Activated T-cell treated with anti-CD3 and anti-CD28 coated beads, Interleukin-2, amount 50 U/mL, for 48 hours (primary cell): Measurements from ENCODE around the gene SEC63.
A peak's percentile ranks its signal among the peaks of the same experiment; 100 is the strongest.

Experiments used
- DNase-seq, 2 experiments: peaks; one replicate each; pipeline ENCODE4 v3.0.0-alpha.2; 2020

Gene SEC63

DNA sequence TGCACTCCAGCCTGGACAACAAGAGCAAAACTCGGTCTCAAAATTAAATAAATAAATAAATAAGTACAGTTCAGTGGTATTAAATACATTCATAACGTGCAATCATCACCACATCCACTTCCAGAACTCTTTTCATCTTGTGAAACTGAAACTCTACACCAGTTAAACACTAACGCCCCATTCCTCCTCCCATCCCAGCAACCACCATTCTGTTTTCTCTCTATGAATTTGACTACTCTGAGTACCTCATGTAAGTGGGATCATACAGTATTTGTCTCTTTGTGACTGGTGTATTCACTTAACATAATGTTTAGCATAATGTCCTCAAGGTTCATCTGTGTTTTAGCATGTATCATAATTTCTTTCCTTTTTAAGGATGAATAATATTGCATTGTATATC is 104.8 kb downstream of the SEC63 start:
- DNase-seq: no peak

DNA sequence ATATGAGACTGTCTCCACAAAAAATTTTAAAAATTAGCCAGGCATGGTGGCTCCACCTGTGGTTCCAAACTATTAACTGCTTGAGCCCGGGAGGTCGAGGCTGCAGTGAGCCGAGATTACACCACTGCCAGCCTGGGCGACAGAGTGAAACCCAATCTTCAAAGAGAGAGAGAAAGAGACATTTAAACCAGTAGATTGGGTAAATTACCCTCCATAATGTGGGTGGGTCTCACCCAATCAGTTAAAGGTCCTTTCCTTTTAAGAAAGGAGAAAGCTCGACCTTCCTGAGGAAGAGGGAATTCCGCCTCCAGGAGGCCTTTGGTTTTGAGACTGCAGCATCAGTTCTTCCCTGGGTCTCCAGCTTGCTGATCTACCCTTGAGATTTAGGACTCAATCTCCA is 108.7 kb downstream of the SEC63 start:
- no peak for DNase-seq

GRCh38 chr6:107847844-107848802 is 109.9 kb downstream of the SEC63 start:
- peak; percentile 91 to 92 for DNase-seq

DNA sequence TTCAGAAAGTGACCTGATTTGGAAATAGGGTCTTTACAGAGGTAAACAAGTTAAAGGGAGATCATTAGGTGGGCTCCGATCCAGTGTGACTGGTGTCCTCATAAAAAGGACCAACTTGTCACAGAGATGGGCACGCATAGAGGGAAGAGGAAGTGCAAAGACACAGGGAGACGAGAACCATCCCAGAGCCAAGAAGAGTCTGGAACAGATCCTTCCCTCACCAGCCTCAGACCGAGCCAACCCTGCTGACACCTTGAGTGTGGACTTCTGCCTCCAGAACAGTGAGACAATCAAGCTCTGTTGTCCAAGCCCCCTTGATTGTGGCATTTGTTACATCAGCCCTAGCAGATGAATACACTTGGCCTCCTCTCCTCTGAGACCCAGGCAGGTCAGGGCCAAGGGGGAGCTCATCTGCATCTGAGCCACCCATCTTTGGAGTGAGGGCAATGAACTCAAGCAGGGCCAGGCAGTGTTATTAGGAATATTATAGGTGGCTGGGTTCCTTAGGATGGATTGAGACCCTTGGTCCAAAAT is 111.7 kb downstream of the SEC63 start:
- DNase-seq: no peak

GRCh38 chr6:107845777-107846176 is 112.2 kb downstream of the SEC63 start:
- DNase-seq: no peak

DNA sequence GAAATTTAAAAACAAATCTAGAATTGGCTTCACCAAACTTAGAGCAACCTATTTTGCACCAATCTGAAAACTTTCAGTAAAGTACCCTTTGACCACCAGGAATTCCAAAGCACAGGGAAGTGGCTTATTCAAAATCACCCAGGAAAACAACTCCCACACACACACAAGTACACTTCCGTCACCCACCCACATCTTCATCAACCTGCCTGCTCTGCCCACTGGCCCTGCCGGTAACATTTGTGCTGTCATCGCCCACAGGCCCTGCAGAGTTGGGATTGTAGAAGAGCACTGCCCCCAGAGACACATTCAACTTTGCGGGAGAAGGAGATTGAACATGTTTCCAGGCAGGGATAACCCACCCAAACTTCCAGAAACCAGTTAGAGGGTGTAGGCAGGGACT is 114.6 kb downstream of the SEC63 start:
- DNase-seq: no peak

DNA sequence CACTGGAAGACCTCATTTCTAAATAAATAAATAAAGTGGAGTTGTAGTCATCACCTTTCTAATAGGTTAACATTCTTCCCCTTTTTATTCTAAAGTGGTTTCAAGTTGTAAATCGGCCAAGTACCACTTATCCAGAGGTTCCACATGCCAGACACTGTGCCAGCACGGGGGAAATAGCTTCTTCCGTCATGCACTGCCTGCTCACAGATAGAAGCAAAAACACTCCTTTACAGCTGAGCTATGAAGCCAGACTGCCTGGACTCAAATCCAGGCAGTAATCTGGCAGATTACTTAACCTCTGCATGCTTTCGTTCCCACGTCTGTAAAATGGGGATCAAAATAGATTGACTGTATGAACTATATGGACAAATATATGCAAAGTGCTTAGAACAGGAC is 116.7 kb downstream of the SEC63 start:
- no peak for DNase-seq

DNA sequence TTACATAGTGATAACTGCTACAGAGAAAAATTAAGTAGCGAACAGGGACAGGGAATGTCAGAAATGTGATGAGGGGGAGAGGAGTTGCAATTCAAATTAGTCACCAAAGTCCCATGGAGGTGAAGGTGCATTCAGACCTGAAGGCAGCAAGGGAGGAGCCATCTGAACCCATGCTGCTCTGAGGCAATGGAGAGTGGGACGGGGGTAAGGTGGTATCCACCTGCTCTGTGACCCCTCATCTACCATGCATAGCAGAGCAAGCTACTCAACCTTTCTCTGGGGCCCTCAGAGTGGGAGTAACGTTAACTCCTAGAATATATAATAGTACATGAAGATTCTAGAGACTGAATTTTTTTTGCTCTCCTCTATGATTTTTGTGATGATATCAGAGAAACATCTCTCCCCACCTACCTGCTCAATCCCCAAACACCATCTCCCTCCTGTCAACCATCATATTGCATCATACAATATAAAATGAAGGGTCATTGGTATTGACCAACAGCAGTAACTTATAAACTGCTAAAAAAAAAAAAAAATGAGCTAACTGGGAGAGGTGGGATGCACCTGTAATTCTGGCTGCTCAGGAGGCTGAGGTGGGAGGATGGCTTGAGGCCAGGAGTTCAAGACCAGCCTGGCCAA is 117.3 kb downstream of the SEC63 start:
- DNase-seq: no peak

- no peak for DNase-seq
Measured at GRCh38 chr6:107833136-107833535, 124.9 kb downstream of the SEC63 start.

GRCh38 chr6:107832151-107833056 is 125.6 kb downstream of the SEC63 start:
- no peak for DNase-seq

GRCh38 chr6:107830060-107830459 is 127.9 kb downstream of the SEC63 start:
- no peak for DNase-seq

DNA sequence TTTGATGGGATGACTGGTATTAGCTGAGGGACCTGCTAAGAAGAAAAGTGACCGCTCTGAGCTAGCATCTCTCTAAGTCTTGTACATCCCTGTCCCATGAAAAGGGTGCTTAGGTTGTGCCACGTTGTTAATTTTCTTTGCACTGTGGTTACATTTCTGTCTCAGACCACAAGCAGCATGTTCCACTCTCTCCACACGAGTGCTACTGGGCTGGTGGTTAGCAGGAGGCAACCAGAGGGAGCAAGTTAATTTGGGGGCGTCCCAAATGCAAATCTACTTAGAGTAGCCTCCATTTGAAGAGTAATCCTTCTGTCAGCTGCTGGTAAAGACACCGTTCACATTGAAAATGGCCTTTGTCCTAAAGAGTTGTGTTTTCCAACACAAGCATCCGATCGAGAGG is 130.5 kb downstream of the SEC63 start:
- no peak for DNase-seq

GRCh38 chr6:107823047-107823557 is 134.9 kb downstream of the SEC63 start:
- DNase-seq: peak; percentile 63 to 67

DNA sequence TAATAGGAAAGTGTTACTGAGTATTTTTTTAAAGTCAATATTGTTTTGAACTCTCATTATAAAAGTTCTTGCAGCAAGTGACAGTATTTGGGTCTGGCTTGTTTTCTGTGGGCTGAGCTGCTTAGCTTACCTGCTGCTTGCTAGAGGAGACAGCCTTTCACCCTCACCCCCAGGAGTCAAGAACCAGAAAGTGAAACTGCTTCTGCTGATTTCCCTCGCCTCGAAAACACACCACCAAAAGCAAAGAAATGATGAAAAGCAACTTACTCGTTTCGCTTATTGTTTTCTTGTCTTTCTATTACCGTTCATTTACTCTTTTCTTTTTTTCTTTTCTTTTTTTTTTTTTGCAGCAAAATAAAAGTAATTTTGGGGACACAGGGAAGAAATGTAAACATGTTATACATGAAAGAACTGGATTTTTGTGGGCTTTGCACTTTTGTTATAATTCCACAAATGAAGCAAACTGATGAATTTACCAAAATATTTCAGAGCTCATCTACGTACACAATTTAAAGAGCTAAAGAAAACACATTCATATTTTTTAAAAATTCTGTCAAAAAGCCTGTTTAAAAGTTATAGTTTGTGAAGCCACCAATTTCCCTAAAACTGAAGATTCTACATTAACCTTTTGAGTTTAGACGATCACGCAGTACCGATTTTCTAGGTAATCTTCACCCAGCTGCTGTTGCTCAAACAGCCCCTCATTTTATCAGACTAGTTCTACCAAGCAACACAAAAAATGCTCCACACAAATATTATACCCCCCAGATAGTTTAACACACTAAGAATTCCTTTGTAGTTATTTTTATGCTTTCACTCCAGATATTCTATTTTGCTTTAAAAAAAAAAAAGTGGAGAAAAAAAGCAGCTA is 135.6 kb downstream of the SEC63 start:
- DNase-seq: peak in 1 of 2 experiments; percentile 48

DNA sequence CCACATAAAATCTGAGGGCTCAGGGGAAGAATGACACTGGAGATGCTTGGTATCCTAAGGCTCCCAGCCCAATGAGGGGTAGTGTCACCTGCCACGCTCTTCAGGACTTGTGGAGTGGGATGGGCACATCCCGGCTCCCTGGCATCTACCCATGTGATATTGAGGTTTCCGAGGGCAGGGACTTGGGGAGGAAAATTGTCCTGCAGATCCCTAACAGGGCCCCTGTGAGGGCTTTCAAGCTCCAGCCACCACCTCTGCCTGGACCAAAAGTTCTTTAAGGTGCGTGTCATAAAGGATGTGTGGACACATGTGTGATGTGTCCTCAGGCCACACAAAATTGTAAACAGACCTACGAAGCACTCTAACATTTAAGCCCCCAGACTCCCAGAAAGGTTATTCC is 136.4 kb downstream of the SEC63 start:
- no peak for DNase-seq

- DNase-seq: peak; percentile 54 to 66
Measured at GRCh38 chr6:107820338-107821261, 137.4 kb downstream of the SEC63 start.

DNA sequence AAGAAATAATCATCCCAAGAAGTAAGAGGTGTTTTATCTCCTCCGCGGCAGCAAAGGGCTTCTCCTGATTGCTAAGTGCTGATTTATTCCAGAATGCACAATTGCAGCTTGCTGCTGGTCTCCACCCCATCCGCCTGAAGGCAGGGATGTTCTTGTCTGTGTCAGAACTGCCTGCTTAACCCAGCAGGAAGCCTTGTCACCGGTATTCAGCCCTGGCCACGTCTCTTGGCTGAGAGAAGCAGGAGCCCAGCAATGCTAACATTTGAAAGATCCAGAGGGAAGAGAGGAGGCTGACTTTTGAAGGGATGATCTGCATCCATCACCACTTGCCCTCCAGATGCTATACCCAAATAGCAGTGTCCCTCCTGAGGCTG is 138.1 kb downstream of the SEC63 start:
- DNase-seq: peak; percentile 44 to 58

DNA sequence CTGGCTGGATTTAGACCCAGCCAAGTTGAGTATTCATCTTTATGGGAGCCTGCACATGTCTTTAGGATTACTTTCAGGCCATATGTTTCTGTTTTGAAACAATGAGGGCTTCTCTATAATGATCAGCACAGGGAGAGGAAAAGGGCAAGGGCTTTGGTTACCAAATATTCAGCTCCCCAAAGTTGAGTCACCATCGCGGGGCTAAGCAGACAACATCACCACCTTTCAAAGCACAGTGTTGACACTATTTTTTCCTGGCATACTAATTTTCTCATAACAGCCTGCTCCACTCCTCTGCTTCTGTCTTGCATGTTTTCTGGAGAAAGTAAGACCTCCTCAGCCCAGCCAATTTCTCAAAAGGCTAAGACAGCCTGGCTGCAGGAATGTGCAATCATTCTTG is 138.8 kb downstream of the SEC63 start:
- peak; percentile 50 to 51 for DNase-seq

DNA sequence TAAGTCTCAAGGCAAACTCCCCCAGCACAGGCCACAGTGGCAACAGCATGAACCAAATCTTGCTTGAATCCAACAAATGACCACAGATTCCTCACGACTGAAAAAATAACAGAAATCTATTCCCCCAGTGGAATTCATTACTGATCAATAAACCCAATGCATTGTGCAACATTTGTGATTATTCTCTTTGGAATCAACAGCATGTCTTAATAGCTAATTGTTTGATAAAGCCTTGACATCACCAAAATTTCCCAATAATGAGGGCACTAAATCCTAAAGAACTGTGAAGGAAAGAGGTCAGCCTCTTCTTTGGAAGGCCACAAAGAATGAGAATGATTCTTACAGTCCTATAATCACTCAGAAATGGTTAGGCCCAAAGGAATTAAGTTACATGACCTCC is 139.7 kb downstream of the SEC63 start:
- DNase-seq: no peak

DNA sequence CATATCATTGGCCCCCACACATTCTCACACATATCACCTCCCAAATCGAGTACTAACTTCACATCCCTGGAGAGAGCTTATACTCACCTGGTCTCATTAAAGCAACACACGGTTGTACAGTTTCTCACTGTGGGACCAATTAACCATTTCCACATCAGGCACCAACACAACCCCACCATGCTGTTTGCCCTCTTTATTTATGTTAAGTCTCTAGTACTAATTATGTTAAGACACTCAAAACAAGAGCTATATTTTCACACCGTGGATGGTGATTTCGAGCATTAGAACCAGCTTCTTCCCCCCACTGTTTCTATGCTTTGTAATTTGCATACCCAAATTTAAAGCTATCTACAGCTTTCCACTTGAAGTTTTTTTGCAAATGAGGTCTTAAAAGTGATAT is 140.2 kb downstream of the SEC63 start:
- no peak for DNase-seq
